Measurements from ENCODE around the gene P3H2. TPM values are rescaled to one million over a fixed set of nuclear protein-coding genes. Genes with fewer than 3 reads are reported as not detected.

The P3H2 gene
- total and polyA plus RNA-seq, 2 experiments from 2014 or later, result 8.2 to 24.2 TPM

- H3K4me3 Mint-ChIP-seq, result no peak overlapping the region
- H3K27me3 Mint-ChIP-seq (ENCODE audit: insufficient read depth, low read depth, poor library complexity), result peaks cover 19% of the 10 kb centered on the region
- H3K27ac Mint-ChIP-seq, result no peak overlapping the region
Measured at GRCh38 chr3:190124067-190124466, 3.4 kb upstream of the P3H2 start.

More at GRCh38 chr3:190124067-190124466, 3.4 kb upstream of the P3H2 start:
- Histone ChIP-seq H3K4me3 (no peak overlapping the region), H3K36me3 (ENCODE audit: insufficient read depth) (0 out of 2 replicates have a peak, but pooled peaks cover 3% of the 10 kb centered on the region), H4K20me1 (replicated peaks; ENCODE audit: insufficient read depth) (peaks cover 4% of the 10 kb centered on the region; the same call in 1 of the 2 replicates), H3K9me2 (ENCODE audit: insufficient read depth) (no peaks in the 10 kb centered on the region), H2AFZ (no peak overlapping the region), H3K4me2 (no peak overlapping the region), H3K79me2 (replicated peaks; ENCODE audit: insufficient read depth) (no peaks in the 10 kb centered on the region), H3K4me1 (ENCODE audit: insufficient read depth) (peaks cover 28% of the 10 kb centered on the region), H3K27ac (ENCODE audit: low read depth) (no peak overlapping the region), H3F3A (replicated peaks; ENCODE audit: low read depth) (peaks cover 3% of the 10 kb centered on the region; the same call in 1 of the 2 replicates), H3K27me3 (ENCODE audit: insufficient read depth) (peaks cover 26% of the 10 kb centered on the region)
- TF ChIP-seq CTCF (conservative IDR thresholded peaks at IDR 0.05; ENCODE audit: low read depth in 2 of 2), result no peak
- TF ChIP-seq EZH2 (IDR thresholded peaks at IDR 0.05; ENCODE audit: low read depth, unreplicated experiment), result no peak
- no peak for TF ChIP-seq JUNB (IDR thresholded peaks at IDR 0.05; ENCODE audit: unreplicated experiment)
- TF ChIP-seq STAT1 (IDR thresholded peaks at IDR 0.05; ENCODE audit: unreplicated experiment), result no peak
- no peak for TF ChIP-seq NANOG (IDR thresholded peaks at IDR 0.05; ENCODE audit: borderline replicate concordance)
- no peak for TF ChIP-seq ZNF462 (CRISPR knock-in tag; IDR thresholded peaks at IDR 0.05)
- no peak for TF ChIP-seq ETS1 (IDR thresholded peaks at IDR 0.05)
- no peak for TF ChIP-seq POLR2AphosphoS5 (IDR thresholded peaks at IDR 0.05; ENCODE audit: low read depth)
- no peak for TF ChIP-seq ZNF331 (CRISPR knock-in tag; IDR thresholded peaks at IDR 0.05; ENCODE audit: low read depth)
- no peak for TF ChIP-seq EZH2phosphoT487 (IDR thresholded peaks at IDR 0.05; ENCODE audit: unreplicated experiment)
- TF ChIP-seq REST (IDR thresholded peaks at IDR 0.05; ENCODE audit: unreplicated experiment), result no peak
- no peak for TF ChIP-seq ZNF114 (CRISPR knock-in tag; IDR thresholded peaks at IDR 0.05)
- TF ChIP-seq CREB1 (CRISPR knock-in tag; IDR thresholded peaks at IDR 0.05; ENCODE audit: low read depth), result no peak
- no peaks in the 10 kb centered on the region; the same call in 2 of the 3 replicates for H3K36me3 Mint-ChIP-seq (ENCODE audit: low read depth)
- H3K4me1 Mint-ChIP-seq, result peaks cover 19% of the 10 kb centered on the region
- DNase-seq (ENCODE audit: low spot score) (no peak), ATAC-seq (no peak)
- no peaks in the 10 kb centered on the region for H3K9me3 Mint-ChIP-seq

Data from GM23338 (cell line).